ENCODE data around the gene ASCL5.

Gene ASCL5

DNA sequence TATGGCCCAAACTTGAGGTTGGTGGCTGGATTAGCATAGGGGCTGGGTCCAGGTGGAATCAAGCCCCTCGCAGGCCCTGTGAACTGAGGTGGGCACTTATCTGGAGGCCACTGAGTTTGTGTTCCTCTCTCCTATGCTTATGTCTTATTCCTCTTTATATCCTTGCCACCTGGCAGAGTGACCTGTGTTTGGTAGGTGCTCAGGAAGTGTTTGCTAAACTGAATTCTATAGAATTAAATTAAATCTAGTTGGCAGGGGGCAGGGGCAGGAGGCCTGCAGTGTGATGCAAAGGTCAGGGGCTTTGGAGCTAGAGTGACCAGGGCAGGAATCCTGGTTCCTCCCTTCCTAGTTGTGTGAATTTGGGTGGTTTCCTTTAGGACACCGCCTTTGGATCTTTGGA, 28.4 kb upstream of the ASCL5 start:
- DNase-seq (ENCODE audit: low read depth, low spot score) = no peak
- Histone ChIP-seq H3K27ac (no peak overlapping the region), H3K9me3 (ENCODE audit: low read depth, low read length) (no peaks in the 10 kb centered on the region), H3K9ac (ENCODE audit: insufficient read length) (no peak overlapping the region), H3K4me3 (no peak overlapping the region), H3K36me3 (ENCODE audit: insufficient read depth, low read length) (peaks cover 24% of the 10 kb centered on the region)
- TF ChIP-seq EZH2 (IDR thresholded peaks at IDR 0.05) = no peak
- no peak for TF ChIP-seq POLR2AphosphoS5 (IDR thresholded peaks at IDR 0.05; ENCODE audit: borderline replicate concordance, low read depth, low read length)
- no peak for TF ChIP-seq FOXP2 (optimal IDR thresholded peaks at IDR 0.05; ENCODE audit: control extremely low read depth, extremely low read length, insufficient read depth)

DNA sequence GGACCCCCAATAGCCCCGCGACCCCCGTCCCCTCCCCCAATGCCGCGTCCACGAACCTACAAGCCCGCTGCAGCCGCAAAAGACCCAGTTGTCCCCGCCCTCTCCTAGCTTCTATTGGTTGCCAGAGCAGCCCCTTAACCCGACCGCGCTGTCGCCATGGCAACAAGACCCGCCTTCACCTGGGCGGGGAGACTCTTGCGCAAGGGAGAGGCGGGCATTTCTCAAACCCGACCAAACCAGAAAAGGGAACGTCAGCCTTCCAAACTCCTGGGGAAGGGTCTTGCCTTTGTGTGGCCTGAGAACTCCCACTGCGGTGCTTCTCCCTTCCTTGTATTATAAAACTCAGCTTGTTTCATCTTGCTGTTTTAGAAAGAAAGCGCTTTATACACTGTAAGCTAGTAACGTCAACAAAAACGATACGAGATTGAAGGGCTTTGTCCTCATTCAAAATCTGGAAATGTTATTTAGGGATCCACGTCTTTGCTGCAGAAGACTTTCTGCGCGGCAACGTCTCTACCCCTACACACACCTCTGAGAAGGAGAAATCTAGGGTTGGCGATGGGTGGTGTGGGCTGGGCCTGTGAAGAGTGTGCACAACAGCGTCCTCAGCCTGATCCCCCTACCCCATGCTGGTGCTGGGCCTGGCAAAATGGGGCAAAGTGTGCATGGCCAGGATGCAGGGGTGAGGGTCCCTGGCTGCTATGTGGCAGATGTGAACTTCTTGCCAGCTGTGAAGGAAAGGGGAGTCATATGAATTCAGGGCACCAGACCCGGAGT, 27.6 kb upstream of the ASCL5 start, which contains the start of gene TMEM9:
TSS of gene TMEM9 (minus strand) at position 86 of the 777 bp plus-strand sequence. CDS start 551 bp downstream, outside the sequence.
- Histone ChIP-seq H3K4me3 (peak within 1 kb of the TSS; percentile 95), H3K9me3 (ENCODE audit: low read depth, low read length) (no peaks in the 10 kb centered on the region), H3K27ac (peak within 1 kb of the TSS; percentile 82), H3K9ac (ENCODE audit: insufficient read length) (peak within 1 kb of the TSS; percentile 78), H3K36me3 (ENCODE audit: insufficient read depth, low read length) (peaks cover 30% of the 10 kb centered on the region)
- no peak for TF ChIP-seq FOXP2 (optimal IDR thresholded peaks at IDR 0.05; ENCODE audit: control extremely low read depth, extremely low read length, insufficient read depth)
- TF ChIP-seq EZH2 (IDR thresholded peaks at IDR 0.05) = no peak
- TF ChIP-seq POLR2AphosphoS5 (IDR thresholded peaks at IDR 0.05; ENCODE audit: borderline replicate concordance, low read depth, low read length) = peak; percentile 60
- peak; percentile 73 for DNase-seq (ENCODE audit: low read depth, low spot score)

DNA sequence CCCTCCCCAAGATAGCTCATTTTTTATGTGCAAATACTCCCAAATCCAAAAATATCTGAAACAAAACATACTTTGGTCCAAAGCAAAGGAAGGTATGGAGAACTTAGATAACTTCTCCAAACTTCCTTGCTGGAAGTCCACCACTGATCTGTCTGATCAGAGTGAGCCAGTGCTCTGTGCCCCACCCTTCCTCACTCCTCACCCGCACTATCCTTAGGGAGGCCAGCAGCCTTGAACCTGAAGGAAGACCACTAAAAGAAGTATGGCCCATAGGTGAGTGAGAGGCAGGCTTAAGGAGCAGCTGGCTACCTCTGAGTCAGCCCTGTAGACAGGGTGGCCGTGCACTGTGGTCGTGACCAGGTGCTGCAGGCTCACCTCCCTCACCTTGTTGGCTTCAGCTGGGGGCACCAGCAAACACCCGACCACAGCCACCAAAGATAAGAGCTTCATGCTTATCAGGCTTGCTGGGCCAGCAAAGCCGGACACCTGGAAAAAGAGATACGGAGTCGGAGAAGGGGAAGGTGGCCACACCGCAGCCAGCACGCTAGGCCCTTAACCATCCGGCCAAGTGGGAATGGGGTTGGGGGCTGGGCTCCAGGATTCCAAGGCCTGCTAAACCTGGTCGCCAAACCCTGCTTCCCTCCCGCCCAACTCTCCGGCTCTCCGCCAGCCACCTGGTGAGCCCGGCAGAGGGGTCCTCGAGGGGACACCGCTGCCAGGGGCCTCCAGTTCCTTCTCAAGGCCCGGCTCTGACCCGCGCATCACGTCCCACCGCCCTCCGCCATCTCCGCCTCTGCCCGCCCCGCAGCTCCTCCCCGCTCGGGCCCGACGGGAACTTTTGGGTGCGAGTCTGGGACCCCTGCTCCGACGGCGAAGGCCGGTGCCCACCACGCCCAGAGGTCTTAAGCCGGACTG, 26.7 kb upstream of the ASCL5 start:
- no peak for DNase-seq (ENCODE audit: low read depth, low spot score)
- peak overlapping the region; percentile 78 for H3K9ac ChIP-seq (ENCODE audit: insufficient read length)
- peak overlapping the region; percentile 95 for H3K4me3 ChIP-seq
- TF ChIP-seq POLR2AphosphoS5 (IDR thresholded peaks at IDR 0.05; ENCODE audit: borderline replicate concordance, low read depth, low read length) (no peak), EZH2 (IDR thresholded peaks at IDR 0.05) (no peak), FOXP2 (optimal IDR thresholded peaks at IDR 0.05; ENCODE audit: control extremely low read depth, extremely low read length, insufficient read depth) (no peak)
- H3K36me3 ChIP-seq (ENCODE audit: insufficient read depth, low read length) = peaks cover 38% of the 10 kb centered on the region
- H3K9me3 ChIP-seq (ENCODE audit: low read depth, low read length) = no peaks in the 10 kb centered on the region
- H3K27ac ChIP-seq = no peak overlapping the region

DNA sequence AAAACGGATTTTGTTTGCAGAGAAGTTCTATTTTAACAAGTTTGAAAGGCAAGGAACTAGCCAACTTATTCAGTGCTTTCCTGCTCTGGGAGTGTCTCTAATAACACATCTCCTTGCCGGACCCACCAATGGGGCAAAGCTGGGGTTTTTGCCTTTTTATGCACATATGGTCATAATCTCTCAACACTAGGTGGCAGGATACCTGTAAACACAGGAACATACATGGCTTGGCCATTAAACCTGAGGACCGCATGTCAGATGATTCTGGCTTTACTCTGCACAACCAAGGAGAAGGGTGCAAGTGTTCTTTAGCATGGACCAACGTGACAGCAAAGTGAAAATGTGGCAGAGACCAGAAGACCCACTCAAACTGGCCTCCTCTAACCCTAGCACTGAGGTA, 22.4 kb upstream of the ASCL5 start:
- Histone ChIP-seq H3K36me3 (ENCODE audit: insufficient read depth, low read length) (peaks cover 72% of the 10 kb centered on the region), H3K9me3 (ENCODE audit: low read depth, low read length) (no peaks in the 10 kb centered on the region), H3K4me3 (no peak overlapping the region), H3K27ac (no peak overlapping the region), H3K9ac (ENCODE audit: insufficient read length) (no peak overlapping the region)
- TF ChIP-seq POLR2AphosphoS5 (IDR thresholded peaks at IDR 0.05; ENCODE audit: borderline replicate concordance, low read depth, low read length) (no peak), EZH2 (IDR thresholded peaks at IDR 0.05) (no peak), FOXP2 (optimal IDR thresholded peaks at IDR 0.05; ENCODE audit: control extremely low read depth, extremely low read length, insufficient read depth) (no peak)
- DNase-seq (ENCODE audit: low read depth, low spot score) = no peak

DNA sequence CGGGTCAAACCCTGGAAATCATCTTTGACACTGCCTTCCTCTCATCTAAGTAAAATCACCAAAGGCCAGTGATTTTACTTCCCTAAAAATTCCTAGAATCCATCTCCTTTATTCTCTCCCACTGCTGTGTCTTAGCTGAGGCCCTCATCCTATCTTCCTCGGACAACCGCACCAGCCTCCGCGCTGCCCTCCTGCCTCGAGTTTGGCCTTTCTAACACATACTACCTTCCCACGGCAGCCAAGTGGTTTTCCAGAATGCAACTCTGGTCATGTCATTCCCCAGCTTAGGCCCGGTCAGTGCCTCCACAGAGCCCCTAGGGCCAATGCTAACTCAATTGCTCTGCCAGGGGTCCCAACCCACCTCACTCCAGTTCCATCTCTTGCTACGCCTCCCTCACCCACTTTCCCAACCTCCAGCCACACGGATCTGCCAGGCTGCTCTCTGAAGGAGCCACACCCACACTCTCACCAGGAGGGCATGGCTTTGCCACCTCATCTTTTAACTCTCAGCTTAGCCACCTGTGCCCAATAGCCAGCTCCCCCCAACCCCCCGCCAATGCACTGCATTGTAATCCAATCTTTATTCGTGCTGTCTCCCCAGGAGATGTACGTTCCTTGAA, 20.5 kb upstream of the ASCL5 start:
- Histone ChIP-seq H3K36me3 (ENCODE audit: insufficient read depth, low read length) (peaks cover 88% of the 10 kb centered on the region), H3K27ac (no peak overlapping the region)

DNA sequence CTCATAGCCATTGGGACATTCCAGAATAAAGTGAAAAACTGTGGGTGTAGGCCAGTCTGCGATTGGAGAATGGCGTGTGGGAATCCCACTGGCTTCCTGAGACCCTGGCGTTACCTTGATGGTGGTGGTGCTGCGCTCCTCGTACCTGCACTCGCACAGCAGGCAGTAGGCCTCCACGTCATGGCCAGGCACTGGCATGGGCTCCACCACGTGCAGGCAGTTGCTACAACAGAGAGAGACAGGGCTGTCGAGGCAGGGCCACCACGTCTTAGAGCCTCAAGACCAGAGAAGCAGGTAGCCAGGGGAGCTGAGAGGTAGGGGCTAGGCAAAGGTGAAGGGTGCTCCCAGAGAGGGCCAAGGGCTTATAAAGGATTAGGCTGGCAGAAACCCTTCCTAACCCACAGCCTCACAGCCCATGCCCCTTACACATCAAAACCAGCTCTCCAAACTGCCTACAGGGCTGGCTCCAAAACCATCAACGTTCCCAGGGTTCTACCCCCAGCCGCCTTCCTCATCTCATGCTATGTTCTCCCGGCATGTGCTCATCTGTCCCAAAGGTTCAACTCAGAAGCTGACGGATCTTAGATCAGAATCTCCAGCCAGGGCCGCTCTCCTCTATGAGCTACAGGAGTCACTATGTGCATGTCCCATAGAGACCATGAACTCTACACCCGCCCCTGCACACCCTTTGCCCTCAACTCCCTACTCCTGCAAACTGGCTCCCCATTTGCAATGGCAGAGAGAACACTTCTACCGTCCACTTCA, 19.8 kb upstream of the ASCL5 start:
- Histone ChIP-seq H3K36me3 (ENCODE audit: insufficient read depth, low read length) (peaks cover 88% of the 10 kb centered on the region), H3K9ac (ENCODE audit: insufficient read length) (no peak overlapping the region), H3K27ac (no peak overlapping the region), H3K4me3 (no peak overlapping the region), H3K9me3 (ENCODE audit: low read depth, low read length) (no peaks in the 10 kb centered on the region)
- DNase-seq (ENCODE audit: low read depth, low spot score) = no peak
- TF ChIP-seq POLR2AphosphoS5 (IDR thresholded peaks at IDR 0.05; ENCODE audit: borderline replicate concordance, low read depth, low read length) (no peak), FOXP2 (optimal IDR thresholded peaks at IDR 0.05; ENCODE audit: control extremely low read depth, extremely low read length, insufficient read depth) (no peak), EZH2 (IDR thresholded peaks at IDR 0.05) (no peak)

More for the DNA sequence above, 20.5 kb upstream of the ASCL5 start:
- no peak overlapping the region for H3K4me3 ChIP-seq
- no peaks in the 10 kb centered on the region for H3K9me3 ChIP-seq (ENCODE audit: low read depth, low read length)
- no peak overlapping the region for H3K9ac ChIP-seq (ENCODE audit: insufficient read length)
- TF ChIP-seq FOXP2 (optimal IDR thresholded peaks at IDR 0.05; ENCODE audit: control extremely low read depth, extremely low read length, insufficient read depth) = no peak
- DNase-seq (ENCODE audit: low read depth, low spot score) = no peak

DNA sequence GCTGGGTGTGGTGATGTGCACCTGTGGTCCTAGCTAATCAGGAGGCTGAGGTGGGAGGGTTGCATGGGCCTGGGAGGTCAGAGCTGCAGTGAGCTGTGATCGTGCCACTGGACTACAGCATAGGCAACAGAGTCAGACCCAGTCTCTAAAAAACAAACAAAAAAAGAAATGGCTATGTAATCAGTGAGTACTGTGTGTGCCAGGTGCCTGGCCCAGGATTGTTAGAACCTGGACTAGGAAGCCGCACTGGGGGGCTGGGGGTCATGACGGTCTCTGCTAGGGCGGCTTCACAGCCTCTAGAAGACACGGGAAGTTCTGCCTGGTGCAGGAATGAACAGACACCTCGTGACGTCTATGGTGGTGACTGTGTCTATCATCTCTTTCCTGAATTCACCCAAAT, 18.8 kb upstream of the ASCL5 start:
- Histone ChIP-seq H3K9me3 (ENCODE audit: low read depth, low read length) (no peaks in the 10 kb centered on the region), H3K4me3 (no peak overlapping the region)

More for the DNA sequence above, 18.8 kb upstream of the ASCL5 start:
- Histone ChIP-seq H3K9ac (ENCODE audit: insufficient read length) (no peak overlapping the region), H3K27ac (no peak overlapping the region), H3K36me3 (ENCODE audit: insufficient read depth, low read length) (peaks cover 87% of the 10 kb centered on the region)
- TF ChIP-seq POLR2AphosphoS5 (IDR thresholded peaks at IDR 0.05; ENCODE audit: borderline replicate concordance, low read depth, low read length) (no peak), EZH2 (IDR thresholded peaks at IDR 0.05) (no peak), FOXP2 (optimal IDR thresholded peaks at IDR 0.05; ENCODE audit: control extremely low read depth, extremely low read length, insufficient read depth) (no peak)
- DNase-seq (ENCODE audit: low read depth, low spot score) = no peak
